ENCODE results near the gene GOLGA3. TPM values are rescaled to one million over a fixed set of nuclear protein-coding genes. Genes with fewer than 3 reads are reported as not detected.
A peak's percentile ranks its signal among the peaks of the same experiment; 100 is the strongest.
"Not testable (repeated sequence)": the region's sequence is repeated elsewhere in the genome, so short reads cannot be mapped to it uniquely, and the experiment has no call there.

Gene GOLGA3
- total RNA-seq, 2 donors from 2014 or later, result 70.3 to 96.5 TPM

- peak; percentile 37 for DNase-seq
- TF ChIP-seq CTCF (IDR thresholded peaks at IDR 0.05), result no peak
- intact Hi-C loops (cut with DNase I), result loop anchor here (10.0 kb wide), 1 partner anchor 144 kb away; no protein-coding TSS in a partner anchor
These were observed 67.4 kb downstream of the GOLGA3 start, which contains the start of gene ANKLE2 for GRCh38 chr12:132761032-132761920. ANKLE2 (minus strand) TSS chr12:132761832; CDS start chr12:132761798, 34 bp downstream.

GRCh38 chr12:132759359-132759758 is 69.3 kb downstream of the GOLGA3 start:
- no peaks in the 10 kb centered on the region for H3K36me3 ChIP-seq
- no peak for TF ChIP-seq CTCF (IDR thresholded peaks at IDR 0.05)
- H3K4me1 ChIP-seq, result no peaks in the 10 kb centered on the region
- DNase-seq, result no peak
- no peak overlapping the region for H3K4me3 ChIP-seq
- no peak overlapping the region for H3K27ac ChIP-seq
- H3K9ac ChIP-seq (ENCODE audit: low read depth in 2 of 2, low read length in 2 of 2), result peak overlapping the region in 1 of 2 donors; percentile 3
- H3K27me3 ChIP-seq, result no peaks in the 10 kb centered on the region
- intact Hi-C loops (cut with DNase I), result no loop called here
- H3K9me3 ChIP-seq, result no peaks in the 10 kb centered on the region

More at GRCh38 chr12:132761032-132761920, 67.4 kb downstream of the GOLGA3 start, which contains the start of gene ANKLE2:
- peak within 1 kb of the TSS; percentile 95 for H3K27ac ChIP-seq
- H3K36me3 ChIP-seq, result no peaks in the 10 kb centered on the region
- H3K4me3 ChIP-seq, result peak within 1 kb of the TSS; percentile 81
- H3K9me3 ChIP-seq, result no peaks in the 10 kb centered on the region
- H3K27me3 ChIP-seq, result no peaks in the 10 kb centered on the region
- no peaks in the 10 kb centered on the region for H3K4me1 ChIP-seq
- H3K9ac ChIP-seq (ENCODE audit: low read depth in 2 of 2, low read length in 2 of 2), result peak within 1 kb of the TSS; percentile 85 to 92

- H3K27ac ChIP-seq; H3K9me3 ChIP-seq; H3K4me3 ChIP-seq; H3K9ac ChIP-seq (ENCODE audit: low read depth in 2 of 2, low read length in 2 of 2); DNase-seq; H3K36me3 ChIP-seq; H3K4me1 ChIP-seq; H3K27me3 ChIP-seq; intact Hi-C loops (cut with DNase I): not testable (repeated sequence)
These were observed 69.8 kb downstream of the GOLGA3 start for GRCh38 chr12:132758825-132759224.

- intact Hi-C loops (cut with DNase I), result no loop called here
- Histone ChIP-seq H3K9ac (ENCODE audit: low read depth in 2 of 2, low read length in 2 of 2) (no peak overlapping the region), H3K36me3 (no peaks in the 10 kb centered on the region)
These were observed 74.3 kb downstream of the GOLGA3 start for GRCh38 chr12:132754160-132754932.

GRCh38 chr12:132753670-132754069 is 75.0 kb downstream of the GOLGA3 start:
- intact Hi-C loops (cut with DNase I); H3K9ac ChIP-seq (ENCODE audit: low read depth in 2 of 2, low read length in 2 of 2); H3K36me3 ChIP-seq; H3K4me1 ChIP-seq; H3K27ac ChIP-seq; DNase-seq; H3K4me3 ChIP-seq; H3K9me3 ChIP-seq; H3K27me3 ChIP-seq: not testable (repeated sequence)

More at GRCh38 chr12:132754160-132754932, 74.3 kb downstream of the GOLGA3 start:
- H3K4me1 ChIP-seq, result no peaks in the 10 kb centered on the region
- no peak for DNase-seq
- no peak overlapping the region for H3K4me3 ChIP-seq
- no peak overlapping the region for H3K27ac ChIP-seq
- no peak for TF ChIP-seq CTCF (IDR thresholded peaks at IDR 0.05)
- H3K27me3 ChIP-seq, result no peaks in the 10 kb centered on the region
- no peaks in the 10 kb centered on the region for H3K9me3 ChIP-seq

- no peaks in the 10 kb centered on the region for H3K9me3 ChIP-seq
These were observed 80.3 kb downstream of the GOLGA3 start for GRCh38 chr12:132748319-132748718.

More at GRCh38 chr12:132748319-132748718, 80.3 kb downstream of the GOLGA3 start:
- Histone ChIP-seq H3K4me1 (no peaks in the 10 kb centered on the region), H3K9ac (ENCODE audit: low read depth in 2 of 2, low read length in 2 of 2) (no peak overlapping the region), H3K27me3 (no peaks in the 10 kb centered on the region), H3K27ac (no peak overlapping the region), H3K4me3 (no peak overlapping the region), H3K36me3 (peaks cover 28% of the 10 kb centered on the region)
- intact Hi-C loops (cut with DNase I), result no loop called here
- TF ChIP-seq CTCF (IDR thresholded peaks at IDR 0.05), result no peak
- DNase-seq, result no peak
